Mammary microvascular endothelial cell (primary cell): Measurements from ENCODE around the gene GPR26. TPM values are rescaled to one million over a fixed set of nuclear protein-coding genes. Genes with fewer than 3 reads are reported as not detected.

Source experiments
- total RNA-seq: library from RNA; depleted of rRNA; stranded (reverse); fragments of >200 nt; gene quantifications from 2 replicates; pipeline ENCODE4 v1.2.3, GENCODE V29; 2015

Gene GPR26, protein sequence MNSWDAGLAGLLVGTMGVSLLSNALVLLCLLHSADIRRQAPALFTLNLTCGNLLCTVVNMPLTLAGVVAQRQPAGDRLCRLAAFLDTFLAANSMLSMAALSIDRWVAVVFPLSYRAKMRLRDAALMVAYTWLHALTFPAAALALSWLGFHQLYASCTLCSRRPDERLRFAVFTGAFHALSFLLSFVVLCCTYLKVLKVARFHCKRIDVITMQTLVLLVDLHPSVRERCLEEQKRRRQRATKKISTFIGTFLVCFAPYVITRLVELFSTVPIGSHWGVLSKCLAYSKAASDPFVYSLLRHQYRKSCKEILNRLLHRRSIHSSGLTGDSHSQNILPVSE
- not detected in 2 replicates for total RNA-seq

DNA sequence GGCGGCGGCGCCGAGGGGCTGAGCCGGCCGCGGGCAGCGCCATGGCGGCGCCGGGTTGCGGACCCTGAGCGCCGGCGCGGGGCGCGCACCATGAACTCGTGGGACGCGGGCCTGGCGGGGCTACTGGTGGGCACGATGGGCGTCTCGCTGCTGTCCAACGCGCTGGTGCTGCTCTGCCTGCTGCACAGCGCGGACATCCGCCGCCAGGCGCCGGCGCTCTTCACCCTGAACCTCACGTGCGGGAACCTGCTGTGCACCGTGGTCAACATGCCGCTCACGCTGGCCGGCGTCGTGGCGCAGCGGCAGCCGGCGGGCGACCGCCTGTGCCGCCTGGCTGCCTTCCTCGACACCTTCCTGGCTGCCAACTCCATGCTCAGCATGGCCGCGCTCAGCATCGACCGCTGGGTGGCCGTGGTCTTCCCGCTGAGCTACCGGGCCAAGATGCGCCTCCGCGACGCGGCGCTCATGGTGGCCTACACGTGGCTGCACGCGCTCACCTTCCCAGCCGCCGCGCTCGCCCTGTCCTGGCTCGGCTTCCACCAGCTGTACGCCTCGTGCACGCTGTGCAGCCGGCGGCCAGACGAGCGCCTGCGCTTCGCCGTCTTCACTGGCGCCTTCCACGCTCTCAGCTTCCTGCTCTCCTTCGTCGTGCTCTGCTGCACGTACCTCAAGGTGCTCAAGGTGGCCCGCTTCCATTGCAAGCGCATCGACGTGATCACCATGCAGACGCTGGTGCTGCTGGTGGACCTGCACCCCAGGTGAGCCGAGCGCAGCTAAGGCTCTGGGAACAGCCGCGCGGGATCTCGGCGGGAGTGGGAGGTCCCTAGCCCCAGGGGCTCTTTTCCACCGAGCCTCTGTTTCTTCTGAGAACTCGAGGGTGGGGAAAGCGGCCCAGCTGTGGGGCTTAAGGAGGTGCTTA is at the start of gene GPR26:
TSS of gene GPR26 (plus strand) at position 38 of the 919 bp plus-strand sequence. CDS start at position 91, 53 bp downstream.

Other genes with a start within 250 kb of the GPR26 start
- gene CPXM2, start 225.5 kb downstream of the GPR26 start, total RNA-seq, result 7.0 and 7.8 TPM in 2 replicates